Stimulated activated CD8-positive, alpha-beta memory T cell treated with anti-CD3 and anti-CD28 coated beads, Interleukin-12 subunit alpha, Interleukin-12 subunit beta, amount 100 ng/mL, for 24 hours (primary cell): ENCODE data around the gene TIGD3.

ENCODE experiments used
- DNase-seq: peaks from one replicate; pipeline ENCODE4 v3.0.0-alpha.2; 2020; ENCODE audit errors: extremely low read depth

The TIGD3 gene

DNA sequence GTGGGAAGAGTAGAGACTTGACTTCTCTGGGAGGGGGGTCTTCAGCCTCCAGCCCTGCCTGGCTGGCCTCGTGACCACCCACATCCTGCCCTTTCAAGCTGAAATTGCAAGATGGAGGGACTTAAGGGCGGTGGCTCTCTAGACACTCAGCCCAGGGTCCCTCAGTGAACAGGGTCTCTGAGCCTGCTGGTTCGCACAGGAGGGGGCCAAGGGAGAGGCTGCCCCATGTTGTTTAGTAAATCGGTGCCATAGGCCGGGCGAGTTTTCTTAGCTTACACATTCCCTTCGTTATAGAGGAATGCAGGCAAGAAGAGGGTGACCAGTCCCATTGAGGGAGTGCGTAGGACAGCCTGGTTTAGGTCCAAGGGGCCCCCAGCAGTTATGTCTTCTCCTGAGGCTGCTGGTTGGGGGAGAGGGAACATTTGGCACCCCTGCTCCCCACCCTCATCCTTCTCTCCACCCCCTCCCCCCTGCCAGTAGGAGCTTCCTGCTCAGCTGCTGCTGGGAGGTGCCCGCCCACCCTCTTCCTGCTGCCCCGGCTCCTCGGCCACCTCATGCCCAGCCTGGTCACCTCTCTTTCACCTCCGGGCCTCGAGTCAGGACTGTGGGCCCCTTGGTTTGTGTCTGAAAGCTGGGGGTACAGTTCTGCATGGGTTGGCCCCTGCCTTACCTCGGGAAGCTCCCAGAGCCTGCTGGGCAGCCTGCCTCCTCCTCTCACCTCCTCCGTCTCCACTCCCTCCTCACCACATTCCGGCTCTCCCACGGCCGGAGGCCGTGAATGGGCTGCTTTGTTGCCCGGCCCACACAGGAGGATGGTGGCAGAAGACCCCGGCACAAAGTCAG lies 35.8 kb downstream of the TIGD3 start:
- DNase-seq = no peak

DNA sequence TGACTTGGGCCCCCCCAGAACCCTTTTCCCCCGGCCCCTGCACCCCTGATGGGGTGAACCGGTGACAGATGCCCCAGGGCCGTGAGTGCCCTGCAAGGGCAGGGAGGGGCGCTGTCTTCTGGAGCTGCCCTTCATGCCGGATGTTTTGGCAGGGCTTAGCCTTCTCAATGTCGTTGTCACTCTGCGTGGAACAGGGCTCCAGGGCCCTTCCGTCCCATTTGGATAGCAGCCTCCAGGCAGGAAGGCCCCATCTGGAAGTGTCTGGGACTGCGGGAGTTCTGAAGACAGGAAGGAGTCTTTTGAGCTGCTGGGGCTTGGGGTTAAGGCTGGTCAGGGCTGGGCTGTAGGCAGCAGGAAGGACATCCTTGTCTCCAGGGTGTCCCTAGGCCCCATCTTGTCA lies 36.4 kb downstream of the TIGD3 start:
- no peak for DNase-seq

DNA sequence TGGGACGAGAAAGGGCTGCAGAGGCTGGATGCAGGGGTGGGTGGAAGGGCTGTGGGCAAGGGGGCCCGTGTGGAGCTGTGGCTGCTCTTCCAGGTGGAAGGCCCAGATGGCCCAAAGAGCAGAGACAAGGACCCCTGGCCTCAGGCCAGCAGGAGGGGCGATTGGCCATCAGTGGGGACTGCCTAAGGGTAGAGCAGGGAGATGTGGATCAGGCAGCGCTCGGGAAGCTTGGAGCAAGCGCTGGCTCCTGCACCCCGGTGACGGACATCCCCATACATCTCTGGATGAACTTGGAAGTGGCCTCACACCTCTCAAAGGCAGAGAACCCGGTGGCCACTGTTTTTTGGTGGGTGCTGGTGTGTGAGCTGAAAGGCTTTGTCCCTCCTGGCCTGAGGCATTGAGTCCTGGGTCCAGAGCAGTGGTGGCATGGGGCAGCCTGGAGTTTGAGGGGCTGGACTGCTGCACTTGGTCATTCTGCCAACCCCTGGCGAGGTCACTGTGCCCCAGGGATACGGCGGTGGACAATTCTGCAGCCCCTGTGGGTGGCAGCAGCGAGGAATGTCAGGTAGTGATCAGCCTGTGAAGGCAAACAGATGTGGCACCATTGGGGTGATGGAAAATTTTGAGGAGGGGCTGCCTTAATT lies 37.8 kb downstream of the TIGD3 start:
- DNase-seq = no peak

DNA sequence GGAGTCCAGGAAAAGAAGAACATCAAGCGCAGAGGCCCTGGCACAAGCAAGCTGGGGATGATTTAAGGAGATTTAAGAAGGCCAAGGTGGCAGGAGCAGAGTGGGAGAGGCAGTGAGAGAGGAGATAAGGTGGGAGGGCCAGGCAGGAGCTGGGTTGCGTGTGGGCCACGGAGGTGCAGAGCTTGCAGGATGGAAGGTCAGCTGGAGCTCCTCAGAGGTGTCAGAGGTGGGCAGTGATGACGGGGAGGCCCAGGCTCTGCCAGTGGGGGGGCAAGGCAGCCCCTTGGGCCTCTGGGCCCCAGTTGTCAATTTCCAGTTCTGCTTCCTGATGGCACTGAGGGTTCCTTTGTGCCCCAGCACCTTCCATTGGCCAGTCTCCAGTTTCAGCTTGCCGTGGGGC lies 38.3 kb downstream of the TIGD3 start:
- no peak for DNase-seq

DNA sequence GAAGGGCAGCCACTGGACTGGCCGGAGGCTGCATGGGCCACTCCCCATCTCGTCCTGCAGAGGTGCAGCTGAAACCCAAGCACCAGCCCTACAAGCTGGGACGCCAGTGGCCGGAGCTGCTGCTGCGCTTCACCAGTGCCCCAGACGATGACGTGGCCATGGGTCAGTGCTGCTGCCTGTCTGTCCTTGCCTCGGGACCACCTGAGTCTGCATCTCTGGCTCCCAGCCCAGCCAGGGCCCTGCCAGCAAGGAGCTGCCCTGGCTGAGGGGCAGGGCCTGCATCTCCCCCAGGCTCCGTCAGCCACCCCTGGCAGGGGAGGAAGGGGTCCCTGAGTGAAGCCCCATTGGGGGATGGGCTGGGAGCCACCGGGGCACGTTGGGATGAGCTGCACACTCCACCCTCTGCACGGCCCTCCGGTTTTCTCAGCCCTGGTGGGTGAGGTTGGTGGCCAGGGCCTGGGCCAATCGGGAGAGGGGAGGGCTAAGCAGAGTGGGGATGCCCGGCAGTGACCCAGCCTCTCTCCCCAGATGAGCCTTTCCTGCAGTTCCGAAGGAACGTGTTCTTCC lies 39.0 kb downstream of the TIGD3 start:
- DNase-seq = no peak

DNA sequence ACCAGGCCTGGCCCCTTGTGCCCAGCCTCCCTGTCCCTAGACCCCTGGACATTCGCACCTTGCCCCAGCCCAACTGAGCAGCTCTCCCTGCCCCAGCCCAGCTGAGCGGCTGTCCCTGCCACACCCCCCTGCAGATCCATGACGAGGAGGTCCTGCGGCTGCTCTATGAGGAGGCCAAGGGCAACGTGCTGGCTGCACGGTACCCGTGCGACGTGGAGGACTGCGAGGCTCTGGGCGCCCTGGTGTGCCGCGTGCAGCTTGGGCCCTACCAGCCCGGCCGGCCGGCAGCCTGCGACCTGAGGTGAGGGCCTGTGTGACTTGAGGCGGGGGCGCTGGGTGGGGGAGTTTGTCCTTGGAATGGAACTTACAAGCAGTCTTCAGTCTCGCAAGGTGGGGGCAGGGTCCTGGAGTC lies 39.6 kb downstream of the TIGD3 start:
- no peak for DNase-seq

DNA sequence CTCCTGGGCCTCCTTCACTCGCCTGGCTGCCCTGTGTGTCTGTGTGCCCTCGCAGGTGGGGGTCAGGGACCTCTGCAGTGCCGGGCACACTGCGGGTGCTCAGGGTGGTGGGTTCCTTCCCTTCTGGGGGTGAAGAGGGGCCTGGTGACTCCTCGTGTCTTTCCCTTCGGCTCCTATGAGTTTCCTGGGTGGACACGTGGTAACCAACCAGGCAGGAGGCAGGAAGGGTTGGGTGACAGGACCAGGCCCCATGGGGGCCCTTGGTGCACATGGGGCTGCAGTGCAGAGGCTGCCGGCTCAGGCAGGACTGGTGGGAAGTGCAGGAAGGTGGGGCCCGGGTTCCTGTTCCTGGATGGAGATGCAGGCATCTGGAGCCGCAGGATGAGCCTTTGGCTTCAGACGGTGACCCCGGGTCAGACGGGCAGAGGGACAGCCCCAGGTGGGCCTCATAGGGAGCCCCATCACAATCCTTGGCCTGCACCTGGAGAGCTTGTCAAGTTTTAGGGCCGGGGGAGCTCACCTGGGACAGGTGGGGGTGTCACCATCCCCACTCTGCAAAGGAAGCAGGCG lies 41.5 kb downstream of the TIGD3 start:
- no peak for DNase-seq

DNA sequence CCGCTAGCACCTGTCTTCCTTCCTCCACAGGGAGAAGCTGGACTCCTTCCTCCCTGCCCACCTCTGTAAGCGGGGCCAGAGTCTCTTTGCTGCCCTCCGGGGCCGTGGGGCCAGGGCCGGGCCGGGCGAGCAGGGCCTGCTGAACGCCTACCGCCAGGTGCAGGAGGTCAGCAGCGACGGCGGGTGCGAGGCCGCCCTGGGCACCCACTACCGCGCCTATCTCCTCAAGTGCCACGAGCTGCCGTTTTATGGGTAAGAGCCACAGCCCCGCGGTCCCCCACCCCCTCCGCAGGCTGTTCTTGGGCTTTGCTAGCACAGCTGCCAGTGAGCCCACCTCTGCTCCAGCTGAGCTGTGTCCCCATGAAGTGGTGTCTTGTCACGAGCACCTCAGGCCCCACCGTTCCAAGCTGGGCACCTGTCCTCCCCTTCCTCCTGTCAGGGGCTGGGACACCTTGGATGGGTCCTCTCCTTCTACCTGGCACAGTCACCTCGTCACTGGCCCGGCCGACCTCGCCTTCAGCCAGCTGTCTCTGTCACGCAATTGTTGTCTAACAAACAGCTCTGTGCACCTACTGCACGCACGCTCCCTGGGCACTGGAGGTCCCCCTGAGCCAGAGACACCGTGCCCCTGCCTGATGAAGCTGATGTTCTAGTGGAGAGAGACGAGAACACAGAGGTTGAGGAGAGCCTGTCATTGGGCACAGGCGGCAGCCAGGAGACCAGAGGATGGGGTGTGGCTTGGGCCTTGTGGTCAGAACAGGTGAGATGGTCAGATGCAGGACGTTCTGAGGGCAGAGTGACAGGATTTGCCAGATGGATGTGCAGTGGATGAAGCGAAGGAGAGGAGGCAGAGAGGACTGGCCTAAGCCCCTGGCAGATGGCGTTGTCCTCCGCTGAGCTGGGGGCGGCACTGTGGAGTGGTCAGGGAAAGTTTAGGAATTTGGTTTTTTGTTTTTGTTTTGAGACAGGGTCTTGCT lies 42.5 kb downstream of the TIGD3 start:
- DNase-seq = no peak

DNA sequence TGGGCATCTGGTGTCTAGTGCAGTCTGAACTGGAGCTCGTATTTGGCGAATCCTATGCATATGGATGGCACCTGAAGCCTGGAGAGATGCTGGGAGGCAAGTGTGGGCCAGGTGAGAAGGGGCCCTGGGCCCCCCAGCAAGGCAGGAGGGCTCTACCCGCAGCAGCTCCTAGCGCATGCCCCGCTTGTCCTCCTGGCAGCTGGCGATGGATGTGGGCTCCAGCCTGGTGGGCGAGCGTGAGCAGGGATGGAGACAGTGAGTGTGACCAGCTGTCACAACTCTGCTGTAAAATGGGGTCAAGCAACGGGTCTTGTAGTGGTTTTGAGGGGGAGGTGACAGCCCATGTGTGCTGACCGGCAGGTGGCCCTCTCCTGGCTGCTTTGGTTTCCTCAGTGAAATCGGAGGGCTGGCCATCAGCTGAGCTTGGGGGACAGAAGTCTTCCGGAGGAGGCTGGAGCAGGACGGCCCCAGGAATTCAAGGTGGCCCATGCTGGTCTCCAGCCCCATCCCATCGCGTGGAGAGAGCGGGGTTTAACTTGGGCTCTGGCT lies 43.9 kb downstream of the TIGD3 start:
- DNase-seq = no peak

DNA sequence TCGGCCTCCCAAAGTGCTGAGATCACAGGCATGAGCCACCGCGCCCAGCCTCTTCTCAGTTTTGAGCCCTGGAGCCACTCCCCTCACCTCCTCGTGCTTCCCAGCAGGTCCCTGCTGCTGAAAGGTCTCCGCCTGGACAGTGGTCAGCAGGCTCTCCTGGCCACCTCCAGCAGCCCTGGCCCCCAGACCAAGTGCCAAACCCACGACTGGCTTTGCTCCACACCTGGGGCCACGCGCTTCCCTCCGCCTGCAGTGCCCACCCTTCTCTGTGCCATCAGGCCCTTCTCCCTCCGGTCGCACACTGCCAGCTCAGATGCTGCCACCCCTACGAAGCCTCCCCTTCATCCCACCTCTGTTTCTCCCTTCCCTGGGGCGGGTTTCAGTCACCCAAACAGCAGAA lies 44.7 kb downstream of the TIGD3 start:
- DNase-seq = no peak

DNA sequence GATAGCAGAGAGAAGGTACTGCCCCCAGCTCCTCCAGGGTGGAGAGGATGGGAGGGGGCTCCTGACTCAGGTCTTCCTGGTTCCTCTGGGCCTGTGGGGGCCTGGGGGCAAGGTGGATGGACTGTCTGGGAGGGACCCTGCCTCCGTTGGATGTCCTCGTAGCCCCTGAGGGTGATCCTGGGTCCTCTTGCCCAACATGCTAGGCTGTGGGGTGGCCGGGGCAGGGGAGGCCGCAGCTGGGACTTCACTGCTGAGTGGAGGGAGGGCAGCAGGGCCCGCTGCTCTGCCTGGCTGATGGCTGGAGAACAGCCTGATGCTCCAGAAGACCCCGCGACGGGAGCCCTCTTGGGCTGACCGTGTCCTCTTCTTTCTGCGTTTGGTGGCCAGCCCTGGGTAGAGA lies 45.3 kb downstream of the TIGD3 start:
- DNase-seq = no peak

DNA sequence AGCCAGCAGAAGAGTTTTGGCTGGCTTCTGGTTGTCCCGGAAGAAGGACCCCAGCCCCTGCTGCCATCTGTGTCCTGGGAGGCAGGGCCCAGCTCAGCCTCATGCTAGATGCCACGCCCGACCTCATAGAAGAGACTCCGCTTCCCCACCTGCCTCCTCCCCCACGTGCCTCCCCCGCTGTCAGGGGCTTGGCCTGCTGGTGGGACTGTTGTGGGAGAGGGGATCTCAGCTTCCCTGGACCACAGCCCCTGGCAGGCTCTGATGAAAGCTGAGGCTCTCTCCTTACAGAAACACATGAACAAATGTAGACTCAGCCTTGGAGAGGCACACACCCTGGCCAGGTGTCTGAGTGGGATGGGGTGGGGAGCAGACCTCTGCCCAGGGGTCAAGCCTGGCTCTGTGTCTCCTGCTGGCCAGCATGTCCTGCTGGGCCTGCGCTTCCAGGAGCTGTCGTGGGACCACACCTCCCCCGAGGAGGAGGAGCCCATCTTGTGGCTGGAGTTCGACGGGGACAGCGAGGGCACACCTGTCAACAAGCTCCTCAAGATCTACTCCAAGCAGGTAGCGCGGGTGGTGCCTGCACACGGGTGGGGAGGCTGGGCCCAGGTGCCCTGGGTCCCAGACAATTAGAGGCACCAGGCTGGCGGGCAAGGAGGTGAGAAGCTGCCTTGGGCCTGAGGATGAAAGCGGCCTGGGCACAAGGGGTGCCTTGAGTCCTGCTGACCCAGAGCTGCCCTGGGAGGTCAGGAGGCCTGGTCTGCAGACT lies 45.9 kb downstream of the TIGD3 start:
- DNase-seq = no peak

DNA sequence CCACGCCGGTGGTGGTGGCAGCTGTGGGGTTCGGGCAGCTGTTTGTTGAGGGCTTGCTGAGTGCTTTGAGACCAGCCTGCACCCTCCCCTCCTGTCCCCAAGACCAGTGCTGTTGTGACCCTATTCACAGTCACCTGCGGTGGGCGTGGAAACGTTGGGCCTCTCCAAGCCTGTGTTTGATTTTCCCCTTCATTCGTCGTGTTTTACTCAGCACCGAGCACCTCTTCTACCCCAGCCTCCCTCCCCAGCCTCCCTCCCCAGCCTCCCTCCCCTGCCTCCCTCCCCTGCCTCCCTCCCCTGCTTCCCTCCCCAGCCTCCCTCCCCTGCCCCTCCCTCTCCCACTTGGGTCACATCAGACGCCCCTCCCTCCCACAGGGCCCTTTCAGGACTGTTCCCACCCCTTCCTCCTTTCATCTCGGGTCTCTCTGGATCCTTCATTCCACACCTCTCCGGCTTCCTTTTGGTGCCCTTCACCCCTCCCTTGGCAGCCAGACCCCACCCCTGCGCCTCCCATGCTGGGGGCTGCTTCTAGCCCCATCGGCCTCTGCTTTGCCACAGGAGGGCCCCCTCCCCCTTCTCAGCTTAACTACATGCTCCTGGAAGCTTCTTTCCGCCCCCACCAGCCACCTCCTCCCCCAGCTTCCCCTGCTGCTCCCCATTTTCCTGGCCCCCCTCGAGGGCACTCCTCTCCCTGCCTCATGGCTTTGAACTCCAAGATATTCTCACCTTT lies 46.7 kb downstream of the TIGD3 start:
- no peak for DNase-seq

DNA sequence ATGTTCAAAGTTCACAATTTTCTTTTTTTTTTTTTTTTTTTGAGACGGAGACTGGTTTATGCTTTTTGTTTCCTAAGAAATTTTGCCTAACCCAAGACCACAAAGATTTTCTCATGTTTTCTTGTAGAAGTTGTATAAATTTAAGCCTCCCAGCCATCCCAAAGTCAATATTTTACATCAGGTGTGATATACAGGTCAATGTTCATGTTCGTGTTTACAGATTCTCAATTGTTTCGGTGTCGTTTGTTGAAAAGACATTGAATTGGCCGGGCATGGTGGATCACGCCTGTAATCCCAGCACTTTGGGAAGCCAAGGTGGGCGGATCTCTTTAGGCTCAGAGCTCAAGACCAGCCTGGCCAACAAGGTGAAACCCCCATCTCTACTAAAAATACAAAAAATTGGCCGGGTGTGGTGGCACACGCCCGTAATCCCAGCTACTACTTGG lies 47.3 kb downstream of the TIGD3 start:
- DNase-seq = no peak

DNA sequence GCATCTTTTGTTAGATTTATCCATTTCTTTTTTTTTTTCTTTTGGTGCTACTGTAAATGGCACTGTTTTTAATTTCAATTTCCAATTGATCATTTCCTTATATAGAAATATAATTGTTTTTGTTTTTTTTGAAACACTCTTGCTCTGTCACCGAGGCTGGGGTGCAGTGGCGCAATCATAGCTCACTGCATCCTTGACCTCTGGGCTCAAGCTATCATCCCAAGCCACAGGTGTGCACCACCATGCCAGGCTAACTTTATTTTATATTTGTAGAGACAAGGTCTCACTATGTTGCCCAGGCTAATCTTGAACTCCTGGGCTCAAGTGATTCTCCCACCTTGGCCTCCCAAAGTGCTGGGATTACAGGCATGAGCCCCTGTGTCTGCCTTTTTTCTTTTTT lies 48.2 kb downstream of the TIGD3 start:
- no peak for DNase-seq

DNA sequence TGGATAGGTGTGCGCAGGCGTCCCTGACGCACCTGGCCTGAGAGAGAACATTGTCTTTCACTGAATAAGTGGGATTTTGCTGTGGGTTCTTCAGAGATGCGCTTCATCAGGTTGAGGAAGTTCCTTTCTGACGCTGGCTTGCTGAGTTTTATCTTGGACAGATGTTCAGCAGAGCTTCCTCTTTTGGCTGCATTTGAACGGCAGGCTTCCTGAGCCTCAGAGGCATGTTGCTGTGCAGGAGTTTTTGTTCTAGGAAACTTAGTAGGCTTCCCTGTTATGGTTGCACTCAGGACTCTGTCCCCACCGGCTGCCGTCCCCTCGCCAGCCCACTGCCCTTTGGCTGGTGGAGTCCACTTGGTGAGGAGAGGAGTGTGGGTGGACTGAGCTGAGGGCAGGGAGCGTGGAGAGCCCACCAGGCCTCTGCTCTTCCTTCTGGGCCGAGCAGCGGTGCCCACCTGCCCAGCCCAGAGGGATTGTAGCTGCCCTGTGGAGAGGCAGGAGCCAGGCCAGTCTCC lies 49.1 kb downstream of the TIGD3 start:
- DNase-seq = no peak

DNA sequence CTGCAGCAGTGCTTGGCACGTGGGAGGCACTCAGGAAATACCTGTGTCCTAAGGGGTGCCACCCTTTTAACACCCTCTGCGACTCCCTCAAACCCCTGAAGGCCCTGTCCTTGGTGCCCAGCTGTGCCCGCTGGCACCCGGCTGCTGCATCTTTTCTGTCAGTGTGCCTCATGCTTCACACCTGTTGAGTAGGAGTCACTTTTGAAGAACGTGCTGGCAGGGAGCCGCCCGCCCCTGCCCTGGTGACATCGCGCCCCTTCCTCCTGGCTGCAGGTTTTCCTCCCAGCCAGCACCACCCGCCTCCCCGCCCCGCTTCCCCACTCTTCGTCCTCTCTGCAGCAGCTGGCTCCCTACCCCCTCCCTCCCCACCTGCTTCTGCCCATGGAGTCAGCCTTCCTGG lies 49.7 kb downstream of the TIGD3 start:
- DNase-seq = no peak

DNA sequence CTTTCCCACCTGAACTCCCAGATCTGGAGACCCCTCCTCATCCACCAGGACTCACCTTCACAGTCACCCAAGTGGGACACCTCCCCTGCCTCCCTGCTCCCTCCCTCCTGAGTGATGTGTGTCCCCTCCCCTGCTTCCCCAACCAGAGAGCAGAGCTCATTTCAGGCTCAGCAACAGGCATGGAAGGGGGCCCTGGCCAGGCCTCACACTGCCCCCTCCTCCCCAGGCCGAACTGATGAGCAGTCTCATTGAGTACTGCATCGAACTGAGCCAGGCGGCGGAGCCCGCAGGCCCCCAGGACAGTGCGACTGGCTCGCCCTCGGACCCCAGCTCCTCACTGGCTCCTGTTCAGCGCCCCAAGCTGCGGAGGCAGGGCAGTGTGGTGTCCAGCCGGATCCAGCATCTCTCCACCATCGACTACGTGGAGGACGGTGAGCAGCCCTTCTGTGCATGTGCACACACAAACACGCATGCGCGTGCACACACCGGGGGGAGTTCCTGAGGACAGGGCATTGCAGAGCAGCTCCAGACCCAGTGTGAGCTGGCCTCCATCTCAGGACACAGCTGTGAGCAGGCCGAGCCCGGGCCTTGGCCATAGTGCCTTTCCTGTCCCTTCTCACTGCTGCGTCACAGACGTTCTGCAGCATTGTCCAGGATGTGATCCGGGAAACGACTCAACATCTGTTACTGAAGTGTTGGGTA lies 50.2 kb downstream of the TIGD3 start:
- no peak for DNase-seq
